ENCODE data around the gene UFSP2. TPM values are rescaled to one million over a fixed set of nuclear protein-coding genes. Genes with fewer than 3 reads are reported as not detected.
A peak's percentile ranks its signal among the peaks of the same experiment; 100 is the strongest.

The UFSP2 gene
- total RNA-seq, 3 donors from 2014 or later, result 19.3 to 32.9 (median 20.2) TPM

DNA sequence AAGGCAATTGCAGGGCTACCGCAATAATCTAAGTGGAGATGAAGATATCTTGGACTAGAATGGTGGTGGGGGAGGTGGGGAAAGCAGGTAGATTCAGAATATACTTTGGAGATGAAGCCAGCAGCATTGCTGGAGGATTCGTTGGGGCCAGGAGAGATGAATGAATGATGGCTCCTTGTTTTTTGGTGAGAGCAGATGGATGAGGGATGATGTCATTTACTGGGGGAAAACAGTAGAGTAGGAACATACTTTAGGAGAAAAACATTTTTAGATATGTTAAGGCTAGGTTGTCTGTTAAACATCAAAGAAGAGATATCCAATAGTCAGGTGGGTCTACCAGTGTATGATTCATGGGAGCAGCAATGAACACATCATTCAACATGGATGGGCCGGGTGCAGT, 39.9 kb upstream of the UFSP2 start:
- Histone ChIP-seq H3K36me3 (ENCODE audit: low read depth) (no peaks in the 10 kb centered on the region), H3K9me3 (no peaks in the 10 kb centered on the region), H3K4me1 (ENCODE audit: low read depth) (no peaks in the 10 kb centered on the region), H3K4me3 (no peak overlapping the region)
- ATAC-seq (no peak), DNase-seq (no peak)
- TF ChIP-seq CTCF (IDR thresholded peaks at IDR 0.05), result no peak
- intact Hi-C loops (cut with DNase I, micrococcal nuclease), result no loop called here

DNA sequence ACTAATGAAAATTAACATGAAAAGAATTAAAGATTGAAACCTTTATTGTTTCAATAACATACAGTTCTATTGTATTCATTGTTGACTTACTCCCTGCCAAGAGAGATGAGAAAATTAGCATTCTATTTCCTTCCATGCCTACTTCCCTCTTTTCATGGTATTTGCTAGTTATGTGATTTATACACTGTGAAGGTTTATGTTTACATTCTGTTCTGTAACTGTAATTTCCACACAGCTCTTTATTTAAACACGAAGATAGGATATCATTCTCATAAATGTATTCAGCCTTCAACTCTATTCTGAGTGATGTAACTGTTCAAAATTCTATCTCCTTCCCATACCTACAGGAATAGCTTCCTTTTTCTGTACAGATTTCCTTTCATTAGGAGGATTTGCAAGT, 39.1 kb upstream of the UFSP2 start:
- Histone ChIP-seq H3K4me3 (no peak overlapping the region), H3K36me3 (ENCODE audit: low read depth) (no peaks in the 10 kb centered on the region), H3K9me3 (no peaks in the 10 kb centered on the region), H3K4me1 (ENCODE audit: low read depth) (no peaks in the 10 kb centered on the region)
- DNase-seq (no peak), ATAC-seq (peak; percentile 31)
- intact Hi-C loops (cut with DNase I, micrococcal nuclease), result no loop called here
- TF ChIP-seq CTCF (IDR thresholded peaks at IDR 0.05), result no peak

GRCh38 chr4:185464183-185464582, 38.4 kb upstream of the UFSP2 start:
- Histone ChIP-seq H3K36me3 (ENCODE audit: low read depth) (no peaks in the 10 kb centered on the region), H3K9me3 (no peaks in the 10 kb centered on the region), H3K4me1 (ENCODE audit: low read depth) (no peaks in the 10 kb centered on the region), H3K4me3 (no peak overlapping the region)
- no peak for TF ChIP-seq CTCF (IDR thresholded peaks at IDR 0.05)
- ATAC-seq, result no peak
- intact Hi-C loops (cut with DNase I, micrococcal nuclease), result no loop called here
- DNase-seq, result no peak

- no peak for TF ChIP-seq CTCF (IDR thresholded peaks at IDR 0.05)
- no peaks in the 10 kb centered on the region for H3K9me3 ChIP-seq
These were observed 37.8 kb upstream of the UFSP2 start for GRCh38 chr4:185463541-185463940.

GRCh38 chr4:185461565-185461964, 35.8 kb upstream of the UFSP2 start:
- no peaks in the 10 kb centered on the region for H3K4me1 ChIP-seq (ENCODE audit: low read depth)
- TF ChIP-seq CTCF (IDR thresholded peaks at IDR 0.05), result no peak
- no peaks in the 10 kb centered on the region for H3K9me3 ChIP-seq
- H3K4me3 ChIP-seq, result no peak overlapping the region
- intact Hi-C loops (cut with DNase I, micrococcal nuclease), result no loop called here
- no peak for DNase-seq
- H3K36me3 ChIP-seq (ENCODE audit: low read depth), result no peaks in the 10 kb centered on the region
- no peak for ATAC-seq

More at GRCh38 chr4:185463541-185463940, 37.8 kb upstream of the UFSP2 start:
- intact Hi-C loops (cut with DNase I, micrococcal nuclease), result no loop called here
- Histone ChIP-seq H3K36me3 (ENCODE audit: low read depth) (no peaks in the 10 kb centered on the region), H3K4me1 (ENCODE audit: low read depth) (no peaks in the 10 kb centered on the region), H3K4me3 (no peak overlapping the region)
- DNase-seq (no peak), ATAC-seq (no peak)

DNA sequence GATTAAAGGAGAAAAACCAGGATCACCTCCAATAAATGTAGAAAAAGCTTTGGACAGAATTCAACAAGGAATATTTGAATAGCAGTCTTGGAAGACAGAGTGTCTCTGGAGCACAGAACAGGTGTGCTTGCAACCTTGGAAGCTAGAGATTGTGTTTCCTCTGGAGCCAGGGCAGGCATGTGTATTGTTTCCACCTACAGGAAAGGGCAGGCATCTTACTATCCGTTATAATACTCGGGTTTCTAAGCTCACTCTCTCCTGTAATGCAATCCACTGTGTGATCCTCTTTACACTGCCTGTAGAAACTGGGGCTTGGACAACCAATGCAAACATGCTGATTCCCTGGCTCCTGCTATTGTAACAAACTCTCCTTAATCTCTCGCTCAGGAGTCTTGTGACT, 31.4 kb upstream of the UFSP2 start:
- no peaks in the 10 kb centered on the region for H3K4me1 ChIP-seq (ENCODE audit: low read depth)

More for the DNA sequence above, 31.4 kb upstream of the UFSP2 start:
- no peak for DNase-seq
- H3K36me3 ChIP-seq (ENCODE audit: low read depth), result no peaks in the 10 kb centered on the region
- no peak for ATAC-seq
- intact Hi-C loops (cut with DNase I, micrococcal nuclease), result no loop called here
- no peak for TF ChIP-seq CTCF (IDR thresholded peaks at IDR 0.05)
- H3K4me3 ChIP-seq, result no peak overlapping the region
- H3K9me3 ChIP-seq, result no peaks in the 10 kb centered on the region
